Measurements from ENCODE around the gene ERMN.

ERMN gene

DNA sequence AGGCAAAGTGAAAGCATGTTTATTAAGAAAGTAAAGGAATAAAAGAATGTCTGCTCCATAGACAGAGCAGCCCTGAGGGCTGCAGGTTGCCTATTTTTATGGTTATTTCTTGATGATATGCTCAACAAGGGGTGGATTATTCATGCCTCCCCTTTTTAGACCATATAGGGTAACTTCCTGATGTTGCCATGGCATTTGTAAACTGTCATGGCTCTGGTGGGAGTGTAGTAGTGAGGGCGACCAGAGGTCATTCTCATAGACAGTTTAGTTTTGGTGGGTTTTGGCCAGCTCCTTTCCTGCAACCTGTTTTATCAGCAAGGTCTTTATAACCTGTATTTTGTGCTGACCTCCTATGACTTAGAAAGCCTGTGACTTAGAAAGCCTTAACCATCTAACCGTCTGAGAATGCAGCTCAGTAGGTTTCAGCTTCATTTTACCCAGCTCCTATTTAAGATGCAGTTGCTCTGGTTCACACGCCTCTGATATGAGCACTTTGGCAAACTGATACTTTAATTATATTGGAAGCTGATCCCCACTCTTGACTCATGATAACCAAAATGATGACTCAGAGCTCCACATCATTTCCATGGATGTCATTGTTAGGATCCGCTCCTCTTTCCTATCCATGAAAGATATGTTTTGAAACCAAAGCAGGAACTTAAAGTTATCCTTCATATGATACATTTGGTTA lies 14.5 kb upstream of the ERMN start:
- Histone ChIP-seq H3K36me3 (ENCODE audit: insufficient read depth) (no peaks in the 10 kb centered on the region), H3K27ac (no peak overlapping the region), H3K9ac (no peak overlapping the region), H3K79me2 (ENCODE audit: insufficient read depth, low read depth) (no peaks in the 10 kb centered on the region), H3K27me3 (ENCODE audit: insufficient read depth, low read depth) (no peaks in the 10 kb centered on the region), H3K4me1 (ENCODE audit: low read depth, poor library complexity, severe bottlenecking) (no peaks in the 10 kb centered on the region), H4K20me1 (ENCODE audit: insufficient read depth) (no peaks in the 10 kb centered on the region), H3K4me2 (no peak overlapping the region), H2AFZ (ENCODE audit: low read depth) (no peak overlapping the region), H3K4me3 (IDR thresholded peaks at IDR 0.05; ENCODE audit: insufficient read depth, low read depth, low read length) (no peak overlapping the region)
- TF ChIP-seq, protein P1, sequence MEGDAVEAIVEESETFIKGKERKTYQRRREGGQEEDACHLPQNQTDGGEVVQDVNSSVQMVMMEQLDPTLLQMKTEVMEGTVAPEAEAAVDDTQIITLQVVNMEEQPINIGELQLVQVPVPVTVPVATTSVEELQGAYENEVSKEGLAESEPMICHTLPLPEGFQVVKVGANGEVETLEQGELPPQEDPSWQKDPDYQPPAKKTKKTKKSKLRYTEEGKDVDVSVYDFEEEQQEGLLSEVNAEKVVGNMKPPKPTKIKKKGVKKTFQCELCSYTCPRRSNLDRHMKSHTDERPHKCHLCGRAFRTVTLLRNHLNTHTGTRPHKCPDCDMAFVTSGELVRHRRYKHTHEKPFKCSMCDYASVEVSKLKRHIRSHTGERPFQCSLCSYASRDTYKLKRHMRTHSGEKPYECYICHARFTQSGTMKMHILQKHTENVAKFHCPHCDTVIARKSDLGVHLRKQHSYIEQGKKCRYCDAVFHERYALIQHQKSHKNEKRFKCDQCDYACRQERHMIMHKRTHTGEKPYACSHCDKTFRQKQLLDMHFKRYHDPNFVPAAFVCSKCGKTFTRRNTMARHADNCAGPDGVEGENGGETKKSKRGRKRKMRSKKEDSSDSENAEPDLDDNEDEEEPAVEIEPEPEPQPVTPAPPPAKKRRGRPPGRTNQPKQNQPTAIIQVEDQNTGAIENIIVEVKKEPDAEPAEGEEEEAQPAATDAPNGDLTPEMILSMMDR (conservative IDR thresholded peaks at IDR 0.05; ENCODE audit: low read depth, low read length): no peak

DNA sequence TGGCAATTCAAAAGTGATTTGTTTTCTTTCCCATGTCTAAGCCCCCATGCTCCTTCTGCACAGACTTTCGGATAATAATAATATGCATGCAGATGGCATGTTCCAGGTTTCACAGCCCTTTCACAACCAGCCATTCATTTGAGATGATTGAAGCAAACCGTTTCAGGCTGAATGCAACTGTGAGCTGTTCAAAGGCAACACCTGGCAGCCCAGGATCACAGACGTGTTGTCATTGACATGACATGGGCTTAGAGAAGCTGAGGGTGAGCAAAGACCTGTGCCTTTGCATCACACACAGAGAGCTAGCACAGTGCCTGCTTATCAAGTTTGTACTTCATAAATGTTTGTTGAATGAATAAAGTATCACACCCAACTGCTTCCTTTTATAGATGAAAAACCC lies 12.4 kb upstream of the ERMN start:
- Histone ChIP-seq H3K4me1 (ENCODE audit: low read depth, poor library complexity, severe bottlenecking) (no peaks in the 10 kb centered on the region), H2AFZ (ENCODE audit: low read depth) (no peak overlapping the region), H4K20me1 (ENCODE audit: insufficient read depth) (no peaks in the 10 kb centered on the region), H3K4me2 (no peak overlapping the region), H3K4me3 (IDR thresholded peaks at IDR 0.05; ENCODE audit: insufficient read depth, low read depth, low read length) (no peak overlapping the region), H3K79me2 (ENCODE audit: insufficient read depth, low read depth) (no peaks in the 10 kb centered on the region), H3K36me3 (ENCODE audit: insufficient read depth) (no peaks in the 10 kb centered on the region), H3K27ac (no peak overlapping the region), H3K27me3 (ENCODE audit: insufficient read depth, low read depth) (no peaks in the 10 kb centered on the region), H3K9ac (no peak overlapping the region)
- TF ChIP-seq, protein P1 (conservative IDR thresholded peaks at IDR 0.05; ENCODE audit: low read depth, low read length): no peak

DNA sequence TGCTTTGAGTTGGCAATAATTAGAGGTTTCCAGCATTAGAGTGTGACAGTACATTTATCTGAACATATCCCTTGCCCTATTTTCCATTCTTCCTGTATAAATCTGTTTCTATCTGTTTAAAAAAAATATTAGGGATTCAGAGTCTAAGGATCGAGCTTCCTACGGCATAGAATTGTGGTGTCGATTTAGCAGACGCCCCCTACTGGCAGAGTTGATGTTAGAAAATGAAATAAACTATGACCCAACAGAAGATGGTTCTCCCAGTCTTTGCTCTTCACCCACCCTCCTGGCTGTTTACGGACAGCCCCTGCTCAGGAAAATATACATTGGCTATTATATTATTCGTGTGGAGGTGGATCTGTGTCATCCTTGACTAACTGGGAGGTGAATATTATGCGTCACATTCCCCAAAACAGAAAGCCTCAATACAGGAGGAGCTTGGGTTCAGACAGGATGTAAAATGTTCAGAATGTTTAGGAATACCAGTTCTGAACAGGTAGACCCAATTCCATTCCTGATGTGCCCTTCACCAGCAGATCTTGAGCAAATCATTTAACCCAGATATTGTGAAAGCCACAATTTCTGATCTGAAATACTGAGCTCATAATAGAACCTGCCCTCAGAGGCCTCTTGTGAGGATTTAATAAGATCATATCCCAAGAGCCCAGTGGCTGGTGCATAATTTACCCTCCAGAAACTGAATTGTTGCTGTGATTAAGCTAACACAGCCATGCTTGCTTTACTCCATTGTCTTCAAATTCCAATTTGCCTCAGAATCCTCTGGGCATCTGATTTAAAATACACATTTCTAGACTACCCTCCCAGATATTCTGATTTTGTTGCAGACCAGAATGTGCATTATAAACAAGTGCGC lies 10.8 kb upstream of the ERMN start:
- Histone ChIP-seq H3K4me2 (no peak overlapping the region), H3K79me2 (ENCODE audit: insufficient read depth, low read depth) (no peaks in the 10 kb centered on the region), H4K20me1 (ENCODE audit: insufficient read depth) (no peaks in the 10 kb centered on the region), H3K4me1 (ENCODE audit: low read depth, poor library complexity, severe bottlenecking) (peaks cover 10% of the 10 kb centered on the region), H2AFZ (ENCODE audit: low read depth) (no peak overlapping the region), H3K4me3 (IDR thresholded peaks at IDR 0.05; ENCODE audit: insufficient read depth, low read depth, low read length) (no peak overlapping the region), H3K27me3 (ENCODE audit: insufficient read depth, low read depth) (no peaks in the 10 kb centered on the region), H3K36me3 (ENCODE audit: insufficient read depth) (no peaks in the 10 kb centered on the region), H3K9ac (no peak overlapping the region), H3K27ac (no peak overlapping the region)
- TF ChIP-seq, protein P1 (conservative IDR thresholded peaks at IDR 0.05; ENCODE audit: low read depth, low read length): peak; percentile 98

DNA sequence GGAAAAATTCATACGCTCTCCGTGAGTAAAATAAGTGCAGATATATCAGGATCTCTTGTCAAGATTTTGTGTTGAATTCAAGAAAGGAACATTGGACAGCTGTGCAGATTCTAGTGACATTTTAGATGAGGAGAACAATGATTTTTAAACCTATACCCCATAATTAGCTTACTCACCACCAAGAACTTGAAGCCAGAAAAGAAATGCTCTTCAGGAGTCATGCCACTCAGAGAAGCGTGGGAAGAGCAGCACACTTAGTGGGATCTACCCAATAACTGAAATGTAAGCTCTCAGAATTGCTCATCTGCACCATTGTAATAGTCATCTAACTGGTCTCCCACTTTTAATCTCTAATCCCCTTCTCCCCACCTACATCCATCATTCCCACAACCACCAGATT lies 9.2 kb upstream of the ERMN start:
- no peak overlapping the region for H2AFZ ChIP-seq (ENCODE audit: low read depth)
- TF ChIP-seq, protein P1 (conservative IDR thresholded peaks at IDR 0.05; ENCODE audit: low read depth, low read length): no peak
- H3K4me2 ChIP-seq: no peak overlapping the region
- H3K79me2 ChIP-seq (ENCODE audit: insufficient read depth, low read depth): no peaks in the 10 kb centered on the region
- H3K9ac ChIP-seq: no peak overlapping the region
- peaks cover 10% of the 10 kb centered on the region for H3K4me1 ChIP-seq (ENCODE audit: low read depth, poor library complexity, severe bottlenecking)
- no peak overlapping the region for H3K27ac ChIP-seq
- H4K20me1 ChIP-seq (ENCODE audit: insufficient read depth): no peaks in the 10 kb centered on the region
- no peaks in the 10 kb centered on the region for H3K27me3 ChIP-seq (ENCODE audit: insufficient read depth, low read depth)
- H3K4me3 ChIP-seq (IDR thresholded peaks at IDR 0.05; ENCODE audit: insufficient read depth, low read depth, low read length): no peak overlapping the region
- no peaks in the 10 kb centered on the region for H3K36me3 ChIP-seq (ENCODE audit: insufficient read depth)

All from KMS-11 (cell line).